IPS-NIHi11 (cell line): ENCODE results near the gene SESTD1.

ENCODE experiments used
- DNase-seq: peaks from one replicate; pipeline ENCODE4 v3.0.0; 2012; ENCODE audit warnings: mixed read lengths, low spot score

SESTD1 gene

GRCh38 chr2:179264368-179265081 is at the start of gene SESTD1:
SESTD1 (minus strand) TSS chr2:179264832; CDS start chr2:179191841, 72,991 bp downstream.
- peak; percentile 81 for DNase-seq

- no peak for DNase-seq
Measured at GRCh38 chr2:179313057-179313456, 48.4 kb upstream of the SESTD1 start.

GRCh38 chr2:179311101-179311500 is 46.5 kb upstream of the SESTD1 start:
- DNase-seq = no peak

- no peak for DNase-seq
Measured at GRCh38 chr2:179307616-179308371, 43.2 kb upstream of the SESTD1 start.

GRCh38 chr2:179305125-179305524 is 40.5 kb upstream of the SESTD1 start:
- DNase-seq = no peak

- DNase-seq = no peak
Measured at GRCh38 chr2:179304424-179304823, 39.8 kb upstream of the SESTD1 start.

GRCh38 chr2:179302764-179303571 is 38.3 kb upstream of the SESTD1 start:
- DNase-seq = no peak

GRCh38 chr2:179302149-179302548 is 37.5 kb upstream of the SESTD1 start:
- no peak for DNase-seq

- no peak for DNase-seq
Measured at GRCh38 chr2:179298666-179299065, 34.0 kb upstream of the SESTD1 start.

GRCh38 chr2:179297927-179298326 is 33.3 kb upstream of the SESTD1 start:
- no peak for DNase-seq

- no peak for DNase-seq
Measured at GRCh38 chr2:179290329-179290728, 25.7 kb upstream of the SESTD1 start.

GRCh38 chr2:179285060-179285459 is 20.4 kb upstream of the SESTD1 start:
- no peak for DNase-seq

GRCh38 chr2:179277429-179278196 is 13.0 kb upstream of the SESTD1 start:
- DNase-seq = no peak

GRCh38 chr2:179275253-179276012 is 10.8 kb upstream of the SESTD1 start:
- DNase-seq = no peak

- no peak for DNase-seq
Measured at GRCh38 chr2:179274749-179275148, 10.1 kb upstream of the SESTD1 start.

GRCh38 chr2:179273461-179273962 is 8.9 kb upstream of the SESTD1 start:
- no peak for DNase-seq

- DNase-seq = no peak
Measured at GRCh38 chr2:179272406-179273192, 8.0 kb upstream of the SESTD1 start.

- no peak for DNase-seq
Measured at GRCh38 chr2:179270689-179271088, 6.1 kb upstream of the SESTD1 start.

- peak; percentile 12 for DNase-seq
Measured at GRCh38 chr2:179268277-179268925, 3.8 kb upstream of the SESTD1 start.

GRCh38 chr2:179266271-179266670 is 1.6 kb upstream of the SESTD1 start:
- DNase-seq = no peak
